HepG2 (cell line): ENCODE data around the gene SASH1. TPM values are rescaled to one million over a fixed set of nuclear protein-coding genes. Genes with fewer than 3 reads are reported as not detected.

Experiments
- ATAC-seq: fragments of 200-7000 bp; cut with Tn5 transposase; 3 replicates; pipeline ENCODE4 v1.9.1; 2020; ENCODE audit warnings: mild to moderate bottlenecking, moderate library complexity
- BruUV-seq: library from RNA; stranded (reverse); fragments of 400-500 nt; replicated peaks from 2 replicates; lab custom pipeline; 2021; lab: Mats Ljungman, UMichigan
- CTCF ChIA-PET: fragments of 300-600 bp; formaldehyde crosslinking; extraction: SDS; loops from one replicate; lab custom pipeline; 2021; ENCODE audit warnings: low total read pairs, inconsistent platforms, low intra/inter-chr PET ratio; lab: Yijun Ruan, JAX
- POLR2A ChIA-PET: fragments of 350-600 bp; sonication (Branson Sonifier 250); formaldehyde crosslinking; loops from one replicate; lab custom pipeline; 2020; ENCODE audit warnings: antibody characterized with exemption, inconsistent platforms; lab: Yijun Ruan, JAX
- DNase-seq: peaks from one replicate; pipeline ENCODE4 v3.0.0-alpha.2; 2015; ENCODE audit warnings: low spot score
- FAIRE-seq: peaks from 3 replicates; lab custom pipeline; 2011; peaks lifted over from hg19 to GRCh38; lab: Jason Lieb, UNC
- H2AFZ ChIP-seq: one replicate; pipeline ENCODE4 v1.6.1; 2011; ENCODE audit warnings: low read length, inconsistent platforms
- H3K27ac ChIP-seq: fragments of 300-600 bp; 3 replicates; pipeline ENCODE4 v1.8.0; 2011; ENCODE audit warnings: mixed run types, mild to moderate bottlenecking, mixed read lengths, low read length, inconsistent platforms; ENCODE audit not compliant: insufficient read depth; ENCODE audit errors: extremely low read length
- H3K27me3 ChIP-seq, 2 experiments: fragments of 200-600 bp in 1 of 2; 2 replicates in 1 of 2; 3 replicates in 1 of 2; pipeline versions ENCODE4 v1.6.0 to v1.8.0; 2011; ENCODE audit warnings: low read length in 2 of 2, mild to moderate bottlenecking in 2 of 2, moderate library complexity in 2 of 2, inconsistent platforms in 1 of 2; ENCODE audit not compliant: insufficient read depth in 2 of 2, control insufficient read depth in 1 of 2
- H3K36me3 ChIP-seq, 2 experiments: fragments of 200-600 bp in 1 of 2; replicated peaks in 1 of 2; 2 replicates in 1 of 2; 3 replicates in 1 of 2; pipeline versions ENCODE4 v1.5.1 to v1.8.0; 2011; ENCODE audit warnings: low read length in 2 of 2, inconsistent platforms in 1 of 2; ENCODE audit not compliant: insufficient read depth in 2 of 2, control insufficient read depth in 1 of 2
- H3K4me1 ChIP-seq: 2 replicates; pipeline ENCODE4 v1.5.1; 2012; ENCODE audit warnings: low read length, inconsistent platforms; ENCODE audit not compliant: insufficient read depth
- H3K4me2 ChIP-seq: 2 replicates; pipeline ENCODE4 v1.6.0; 2011; ENCODE audit warnings: low read depth, low read length, inconsistent platforms
- H3K4me3 ChIP-seq, 3 experiments: fragments of 200-600 bp in 1 of 3; sonication (generic), shearing (Covaris generic) in 1 of 3; replicated peaks in 1 of 3; 2 replicates each; pipeline ENCODE4 v1.5.1; 2011 to 2016; ENCODE audit warnings: low read length in 3 of 3, inconsistent platforms in 2 of 3, low read depth in 2 of 3, mild to moderate bottlenecking in 2 of 3, control low read depth in 1 of 3, mixed read lengths in 1 of 3; ENCODE audit not compliant: insufficient read depth in 1 of 3
- H3K79me2 ChIP-seq: one replicate; pipeline ENCODE4 v1.6.1; 2011; ENCODE audit warnings: low read length, inconsistent platforms; ENCODE audit not compliant: insufficient read depth
- H3K9ac ChIP-seq: 2 replicates; pipeline ENCODE4 v1.6.0; 2011; ENCODE audit warnings: mild to moderate bottlenecking, low read depth, low read length, inconsistent platforms; ENCODE audit not compliant: insufficient read depth
- H3K9me3 ChIP-seq: 2 replicates; pipeline ENCODE4 v1.5.1; 2012; ENCODE audit warnings: mild to moderate bottlenecking, low read length
- H4K20me1 ChIP-seq: 2 replicates; pipeline ENCODE4 v1.6.0; 2011; ENCODE audit warnings: inconsistent platforms, mild to moderate bottlenecking, low read length, moderate library complexity; ENCODE audit not compliant: insufficient read depth
- HNRNPUL1 ChIP-seq: fragments of 200-400 bp; formaldehyde crosslinking; IDR thresholded peaks from 2 replicates; pipeline ENCODE4 v1.6.1; 2017; ENCODE audit warnings: low read depth, mild to moderate bottlenecking, low read length, moderate library complexity
- NFE2L2 ChIP-seq: fragments of 150-350 bp; IDR thresholded peaks from 2 replicates; pipeline ENCODE4 v1.6.1; 2014; ENCODE audit warnings: low read length
- RFX3 ChIP-seq: IDR thresholded peaks from 2 replicates; pipeline ENCODE4 v1.6.1; 2016; ENCODE audit warnings: missing biosample characterization, missing genetic modification reagents
- ZFYVE20 ChIP-seq: sonication (generic); formaldehyde crosslinking; IDR thresholded peaks from 2 replicates; pipeline ENCODE4 v1.8.0; 2023; ENCODE audit warnings: low read depth, mild to moderate bottlenecking, moderate library complexity, missing genetic modification reagents, borderline replicate concordance
- ZNF256 ChIP-seq: sonication (generic); formaldehyde crosslinking; conservative IDR thresholded peaks from 2 replicates; pipeline ENCODE4 v1.4.0; 2020; ENCODE audit warnings: missing genetic modification reagents
- ZNF281 ChIP-seq: sonication (generic); formaldehyde crosslinking; IDR thresholded peaks from 2 replicates; pipeline ENCODE4 v1.4.0; 2020; ENCODE audit warnings: missing genetic modification reagents, borderline replicate concordance
- ZNF687 ChIP-seq: sonication (generic); formaldehyde crosslinking; IDR thresholded peaks from 2 replicates; pipeline ENCODE4 v1.5.1; 2020; ENCODE audit warnings: mild to moderate bottlenecking, missing genetic modification reagents, moderate library complexity
- WGBS: methylation state at CpG from one replicate; pipeline ENCODE4 v1.1.6; 2017; ENCODE audit warnings: low lambda C conversion rate; 5-methylcytosine and 5-hydroxymethylcytosine counted together
- in situ Hi-C: cut with HindIII; loops from 2 replicates; pipeline ENCODE4 v1.10.0; 2017; ENCODE audit warnings: low pct_unique_long_range_greater_than_20kb; ENCODE audit not compliant: extremely low pct_ligation_motif_present
- intact Hi-C: fragments of 100-400 bp; cut with micrococcal nuclease; formaldehyde crosslinking; loops from one replicate; pipeline ENCODE4 v1.10.0; 2022; ENCODE audit not compliant: unreplicated experiment
- polyA plus RNA-seq, 8 experiments: library from polyadenylated mRNA; depleted of rRNA in 3 of 8; stranded (reverse) in 7 of 8; unstranded in 1 of 8; fragments of >200 nt; fragmentation: Illumina TruSeq in 4 of 8; extraction: Trizol in 4 of 8; gene quantifications; 2 replicates each; pipeline versions ENCODE4 v1.2.1 to v1.2.3, GENCODE V29; 2011 to 2016; ENCODE audit warnings: low read depth in 4 of 8, missing spikeins in 1 of 8, mixed read lengths in 1 of 8; ENCODE audit not compliant: insufficient read depth in 1 of 8
- total RNA-seq, 5 experiments: library from RNA; depleted of rRNA; stranded (reverse); fragments of >200 nt; fragmentation: Illumina TruSeq; extraction: Trizol; gene quantifications; 2 replicates each; pipeline ENCODE4 v1.2.3, GENCODE V29; 2016; ENCODE audit warnings: low read depth in 1 of 5
- TF ChIP-seq, protein P1 (sequence below): sonication (generic); formaldehyde crosslinking; IDR thresholded peaks from 2 replicates; pipeline ENCODE4 v1.5.0; 2020; ENCODE audit warnings: missing genetic modification reagents

The SASH1 gene
- total and polyA plus RNA-seq, 2 of the 13 experiments (the other 11 are each of a cell fraction or from before 2014, with no cell fraction given), result 7.5 to 8.2 TPM

- 48% methylated on average over 11 of the region's 11 CpGs for WGBS
- in situ Hi-C loops, result no loop called here
- intact Hi-C loops, result loop anchor here (5.0 kb wide), 1 partner anchor 1953 kb away; no protein-coding TSS in a partner anchor
- no peaks in the 10 kb centered on the region for H3K79me2 ChIP-seq
- no peaks in the 10 kb centered on the region for H4K20me1 ChIP-seq
- no peak overlapping the region for H3K9ac ChIP-seq
- POLR2A ChIA-PET, result no interaction called here
- peaks cover 17% of the 10 kb centered on the region for H3K4me1 ChIP-seq
- no peaks in the 10 kb centered on the region for H3K27me3 ChIP-seq
- ATAC-seq, result no peak
- no peak overlapping the region for H3K4me2 ChIP-seq
- CTCF ChIA-PET, result no interaction called here
- TF ChIP-seq RFX3 (no peak), HNRNPUL1 (no peak), ZNF687 (CRISPR knock-in tag) (no peak), ZNF256 (no peak), NFE2L2 (no peak), ZNF281 (CRISPR knock-in tag) (no peak), ZFYVE20 (no peak)
- TF ChIP-seq, protein P1, sequence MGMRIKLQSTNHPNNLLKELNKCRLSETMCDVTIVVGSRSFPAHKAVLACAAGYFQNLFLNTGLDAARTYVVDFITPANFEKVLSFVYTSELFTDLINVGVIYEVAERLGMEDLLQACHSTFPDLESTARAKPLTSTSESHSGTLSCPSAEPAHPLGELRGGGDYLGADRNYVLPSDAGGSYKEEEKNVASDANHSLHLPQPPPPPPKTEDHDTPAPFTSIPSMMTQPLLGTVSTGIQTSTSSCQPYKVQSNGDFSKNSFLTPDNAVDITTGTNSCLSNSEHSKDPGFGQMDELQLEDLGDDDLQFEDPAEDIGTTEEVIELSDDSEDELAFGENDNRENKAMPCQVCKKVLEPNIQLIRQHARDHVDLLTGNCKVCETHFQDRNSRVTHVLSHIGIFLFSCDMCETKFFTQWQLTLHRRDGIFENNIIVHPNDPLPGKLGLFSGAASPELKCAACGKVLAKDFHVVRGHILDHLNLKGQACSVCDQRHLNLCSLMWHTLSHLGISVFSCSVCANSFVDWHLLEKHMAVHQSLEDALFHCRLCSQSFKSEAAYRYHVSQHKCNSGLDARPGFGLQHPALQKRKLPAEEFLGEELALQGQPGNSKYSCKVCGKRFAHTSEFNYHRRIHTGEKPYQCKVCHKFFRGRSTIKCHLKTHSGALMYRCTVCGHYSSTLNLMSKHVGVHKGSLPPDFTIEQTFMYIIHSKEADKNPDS (CRISPR knock-in tag), result no peak
- DNase-seq, result no peak
- H3K4me3 ChIP-seq, result no peak overlapping the region
- no peak for FAIRE-seq
- BruUV-seq, result no TSS peak
- no peak overlapping the region for H3K27ac ChIP-seq
- H3K9me3 ChIP-seq, result no peaks in the 10 kb centered on the region
- no peaks in the 10 kb centered on the region for H3K36me3 ChIP-seq
- H2AFZ ChIP-seq, result no peak overlapping the region
Observed at GRCh38 chr6:148325316-148326068, 17.1 kb upstream of the SASH1 start.
